MM.1S (cell line): ENCODE measurements around the gene CDKL4.

Experiments
- DNase-seq: peaks from one replicate; pipeline ENCODE4 v3.0.0-alpha.2; 2015
- H2AFZ ChIP-seq: fragments of 300-600 bp; sonication (generic); 2 replicates; pipeline ENCODE4 v1.6.0; 2016; ENCODE audit warnings: antibody characterized with exemption, low read length
- H3F3A ChIP-seq: fragments of 300-600 bp; sonication (generic); 2 replicates; pipeline ENCODE4 v1.6.1; 2016; ENCODE audit warnings: mild to moderate bottlenecking, antibody characterized with exemption, low read length, moderate library complexity, mixed read lengths; ENCODE audit not compliant: insufficient read depth
- H3K27ac ChIP-seq: fragments of 300-600 bp; sonication (generic); 2 replicates; pipeline ENCODE4 v1.5.1; 2016; ENCODE audit warnings: mild to moderate bottlenecking, low read length
- H3K27me3 ChIP-seq: fragments of 300-600 bp; sonication (generic); replicated peaks from 2 replicates; pipeline ENCODE4 v1.6.0; 2016; ENCODE audit warnings: low read length; ENCODE audit not compliant: insufficient read depth
- H3K36me3 ChIP-seq: fragments of 300-600 bp; sonication (generic); replicated peaks from 2 replicates; pipeline ENCODE4 v1.6.1; 2016; ENCODE audit warnings: mild to moderate bottlenecking, low read length, mixed read lengths; ENCODE audit not compliant: insufficient read depth
- H3K4me1 ChIP-seq: fragments of 300-600 bp; sonication (generic); 2 replicates; pipeline ENCODE4 v1.6.1; 2016; ENCODE audit warnings: low read length, mixed read lengths
- H3K4me2 ChIP-seq: fragments of 300-600 bp; sonication (generic); 2 replicates; pipeline ENCODE4 v1.6.0; 2016; ENCODE audit warnings: low read depth, low read length
- H3K4me3 ChIP-seq: fragments of 300-600 bp; sonication (generic); 2 replicates; pipeline ENCODE4 v1.5.1; 2016; ENCODE audit warnings: low read length, mixed read lengths
- H3K79me2 ChIP-seq: fragments of 300-600 bp; sonication (generic); 2 replicates; pipeline ENCODE4 v1.6.1; 2016; ENCODE audit warnings: mixed run types, low read length, mixed read lengths
- H3K9ac ChIP-seq: fragments of 300-600 bp; sonication (generic); 2 replicates; pipeline ENCODE4 v1.6.1; 2016; ENCODE audit warnings: low read length, mixed read lengths
- H3K9me2 ChIP-seq: fragments of 300-600 bp; sonication (generic); replicated peaks from 2 replicates; pipeline ENCODE4 v1.6.1; 2016; ENCODE audit warnings: mild to moderate bottlenecking, low read length, mixed read lengths; ENCODE audit not compliant: insufficient read depth
- H3K9me3 ChIP-seq: fragments of 300-600 bp; sonication (generic); replicated peaks from 2 replicates; pipeline ENCODE4 v1.6.1; 2016; ENCODE audit warnings: mild to moderate bottlenecking, low read length, mixed read lengths; ENCODE audit not compliant: insufficient read depth
- H4K20me1 ChIP-seq: fragments of 300-600 bp; sonication (generic); 2 replicates; pipeline ENCODE4 v1.6.1; 2016; ENCODE audit warnings: mild to moderate bottlenecking, low read length, moderate library complexity, mixed read lengths; ENCODE audit not compliant: insufficient read depth
- CTCF ChIP-seq: fragments of 300-600 bp; sonication (generic); IDR thresholded peaks from 2 replicates; pipeline ENCODE4 v1.5.1; 2016; ENCODE audit warnings: antibody characterized with exemption, low read length, mixed read lengths
- EZH2 ChIP-seq: fragments of 300-600 bp; sonication (generic); optimal IDR thresholded peaks from 2 replicates; pipeline ENCODE3; 2017; ENCODE audit warnings: low read depth, mild to moderate bottlenecking, antibody characterized with exemption, low read length, mixed read lengths
- EZH2phosphoT487 ChIP-seq: fragments of 300-600 bp; sonication (generic); IDR thresholded peaks from 2 replicates; pipeline ENCODE4 v1.6.1; 2018; ENCODE audit warnings: antibody characterized with exemption, low read length

Gene CDKL4

GRCh38 chr2:39146630-39147029, 97.1 kb downstream of the CDKL4 start:
- H3F3A ChIP-seq: no peaks in the 10 kb centered on the region
- H3K4me1 ChIP-seq: no peaks in the 10 kb centered on the region
- H3K27ac ChIP-seq: no peak overlapping the region
- no peak overlapping the region for H3K4me3 ChIP-seq
- no peaks in the 10 kb centered on the region for H3K36me3 ChIP-seq
- H3K9me2 ChIP-seq: no peaks in the 10 kb centered on the region
- no peaks in the 10 kb centered on the region for H3K79me2 ChIP-seq
- no peaks in the 10 kb centered on the region for H3K9me3 ChIP-seq
- H2AFZ ChIP-seq: no peak overlapping the region
- H3K27me3 ChIP-seq: no peaks in the 10 kb centered on the region
- no peak overlapping the region for H3K4me2 ChIP-seq
- no peak for DNase-seq
- TF ChIP-seq EZH2phosphoT487: no peak
- no peak for TF ChIP-seq EZH2
- no peak for TF ChIP-seq CTCF
- no peak overlapping the region for H3K9ac ChIP-seq
- no peaks in the 10 kb centered on the region for H4K20me1 ChIP-seq

- Histone ChIP-seq H3K4me1 (no peaks in the 10 kb centered on the region), H3K36me3 (no peaks in the 10 kb centered on the region), H3K4me3 (no peak overlapping the region), H3K79me2 (no peaks in the 10 kb centered on the region), H3K4me2 (no peak overlapping the region), H3K27me3 (no peaks in the 10 kb centered on the region), H3K9ac (no peak overlapping the region), H3K27ac (no peak overlapping the region), H3K9me3 (no peaks in the 10 kb centered on the region), H3F3A (no peaks in the 10 kb centered on the region), H3K9me2 (no peaks in the 10 kb centered on the region), H2AFZ (no peak overlapping the region), H4K20me1 (no peaks in the 10 kb centered on the region)
- TF ChIP-seq EZH2 (no peak), CTCF (no peak), EZH2phosphoT487 (no peak)
- no peak for DNase-seq
Observed at GRCh38 chr2:39145906-39146421, 97.8 kb downstream of the CDKL4 start.

- Histone ChIP-seq H3K27me3 (no peaks in the 10 kb centered on the region), H3K9me2 (no peaks in the 10 kb centered on the region), H4K20me1 (no peaks in the 10 kb centered on the region), H3K79me2 (no peaks in the 10 kb centered on the region), H3K9me3 (no peaks in the 10 kb centered on the region), H2AFZ (no peak overlapping the region), H3K4me2 (no peak overlapping the region), H3K9ac (no peak overlapping the region), H3K4me3 (no peak overlapping the region), H3K36me3 (no peaks in the 10 kb centered on the region), H3K27ac (no peak overlapping the region), H3F3A (no peaks in the 10 kb centered on the region), H3K4me1 (peaks cover 9% of the 10 kb centered on the region)
- no peak for DNase-seq
- TF ChIP-seq EZH2phosphoT487 (no peak), EZH2 (no peak), CTCF (no peak)
Observed at GRCh38 chr2:39144416-39144815, 99.4 kb downstream of the CDKL4 start.
